KMS-11 (cell line): Measurements from ENCODE around the gene CAMK2D.
"Not testable (repeated sequence)": the region's sequence is repeated elsewhere in the genome, so short reads cannot be mapped to it uniquely, and the experiment has no call there.

Experiments used
- H2AFZ ChIP-seq: fragments of 200-600 bp; sonication (generic); 2 replicates; pipeline ENCODE4 v1.6.1; 2016; ENCODE audit warnings: antibody characterized with exemption, mixed run types, low read depth
- H3K27ac ChIP-seq: fragments of 200-600 bp; sonication (generic); 2 replicates; pipeline ENCODE4 v1.6.1; 2016; ENCODE audit warnings: mild to moderate bottlenecking, mixed run types
- H3K27me3 ChIP-seq: fragments of 200-600 bp; sonication (generic); 2 replicates; pipeline ENCODE4 v1.6.1; 2017; ENCODE audit warnings: mild to moderate bottlenecking, low read depth, mixed run types, moderate library complexity; ENCODE audit not compliant: insufficient read depth
- H3K36me3 ChIP-seq: fragments of 200-600 bp; sonication (generic); 2 replicates; pipeline ENCODE4 v1.6.1; 2017; ENCODE audit warnings: mild to moderate bottlenecking, mixed run types; ENCODE audit not compliant: insufficient read depth
- H3K4me1 ChIP-seq: fragments of 200-600 bp; sonication (generic); 2 replicates; pipeline ENCODE4 v1.6.1; 2016; ENCODE audit warnings: mild to moderate bottlenecking, low read depth, mixed run types; ENCODE audit not compliant: poor library complexity, severe bottlenecking
- H3K4me2 ChIP-seq: fragments of 200-600 bp; sonication (generic); 2 replicates; pipeline ENCODE4 v1.7.0; 2016; ENCODE audit warnings: mild to moderate bottlenecking, mixed run types
- H3K4me3 ChIP-seq: fragments of 200-600 bp; sonication (generic); IDR thresholded peaks from 2 replicates; pipeline ENCODE4 v1.6.1; 2017; ENCODE audit warnings: low read depth, low read length, mixed read lengths; ENCODE audit not compliant: insufficient read depth
- H3K79me2 ChIP-seq: fragments of 200-600 bp; sonication (generic); 2 replicates; pipeline ENCODE4 v1.6.1; 2016; ENCODE audit warnings: low read depth, mixed run types; ENCODE audit not compliant: insufficient read depth
- H3K9ac ChIP-seq: fragments of 200-600 bp; sonication (generic); 2 replicates; pipeline ENCODE4 v1.6.1; 2016; ENCODE audit warnings: mild to moderate bottlenecking, mixed run types
- H4K20me1 ChIP-seq: fragments of 200-600 bp; sonication (generic); 2 replicates; pipeline ENCODE4 v1.6.1; 2016; ENCODE audit warnings: mild to moderate bottlenecking, mixed run types; ENCODE audit not compliant: insufficient read depth
- TF ChIP-seq, protein P1 (sequence below): fragments of 200-600 bp; sonication (generic); conservative IDR thresholded peaks from 2 replicates; pipeline ENCODE4 v1.6.1; 2017; ENCODE audit warnings: low read depth, mild to moderate bottlenecking, antibody characterized with exemption, low read length, moderate library complexity, mixed read lengths

CAMK2D gene

DNA sequence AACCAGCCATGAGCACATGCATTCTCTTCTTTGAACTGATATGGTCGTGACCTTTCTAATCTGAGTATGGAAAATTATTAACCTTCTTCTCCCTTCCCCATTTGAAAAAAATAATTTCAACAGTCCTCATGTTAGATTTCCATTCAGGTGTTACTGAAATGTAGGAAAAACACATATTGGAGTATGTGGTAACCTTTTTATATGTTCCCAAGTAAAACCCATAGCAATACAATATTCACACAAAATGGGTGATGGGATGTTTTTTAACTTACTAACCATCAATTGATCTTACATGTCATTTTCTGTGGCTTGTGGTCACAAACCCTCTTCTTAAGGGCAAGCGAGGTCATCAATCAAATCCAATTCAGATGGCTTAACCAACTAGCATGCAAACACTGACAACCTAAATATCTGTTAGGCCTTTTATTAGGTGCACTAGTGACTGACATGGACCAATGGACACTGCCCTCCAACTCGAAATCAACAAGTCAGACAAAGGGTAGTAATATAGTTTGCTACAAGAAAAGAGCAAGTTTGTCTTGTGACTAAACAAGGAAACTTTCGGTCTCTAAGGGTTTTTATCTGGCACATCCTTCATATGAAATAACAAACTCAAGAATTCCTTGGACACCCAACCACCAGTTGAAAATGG lies 74.3 kb downstream of the CAMK2D start:
- Histone ChIP-seq H3K9ac (no peak overlapping the region), H3K4me1 (peaks cover 68% of the 10 kb centered on the region), H3K36me3 (no peaks in the 10 kb centered on the region), H2AFZ (no peak overlapping the region), H3K79me2 (no peaks in the 10 kb centered on the region), H3K27ac (no peak overlapping the region), H4K20me1 (no peaks in the 10 kb centered on the region), H3K27me3 (no peaks in the 10 kb centered on the region), H3K4me2 (peak overlapping the region; percentile 70), H3K4me3 (no peak overlapping the region)
- TF ChIP-seq, protein P1, sequence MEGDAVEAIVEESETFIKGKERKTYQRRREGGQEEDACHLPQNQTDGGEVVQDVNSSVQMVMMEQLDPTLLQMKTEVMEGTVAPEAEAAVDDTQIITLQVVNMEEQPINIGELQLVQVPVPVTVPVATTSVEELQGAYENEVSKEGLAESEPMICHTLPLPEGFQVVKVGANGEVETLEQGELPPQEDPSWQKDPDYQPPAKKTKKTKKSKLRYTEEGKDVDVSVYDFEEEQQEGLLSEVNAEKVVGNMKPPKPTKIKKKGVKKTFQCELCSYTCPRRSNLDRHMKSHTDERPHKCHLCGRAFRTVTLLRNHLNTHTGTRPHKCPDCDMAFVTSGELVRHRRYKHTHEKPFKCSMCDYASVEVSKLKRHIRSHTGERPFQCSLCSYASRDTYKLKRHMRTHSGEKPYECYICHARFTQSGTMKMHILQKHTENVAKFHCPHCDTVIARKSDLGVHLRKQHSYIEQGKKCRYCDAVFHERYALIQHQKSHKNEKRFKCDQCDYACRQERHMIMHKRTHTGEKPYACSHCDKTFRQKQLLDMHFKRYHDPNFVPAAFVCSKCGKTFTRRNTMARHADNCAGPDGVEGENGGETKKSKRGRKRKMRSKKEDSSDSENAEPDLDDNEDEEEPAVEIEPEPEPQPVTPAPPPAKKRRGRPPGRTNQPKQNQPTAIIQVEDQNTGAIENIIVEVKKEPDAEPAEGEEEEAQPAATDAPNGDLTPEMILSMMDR, result no peak

DNA sequence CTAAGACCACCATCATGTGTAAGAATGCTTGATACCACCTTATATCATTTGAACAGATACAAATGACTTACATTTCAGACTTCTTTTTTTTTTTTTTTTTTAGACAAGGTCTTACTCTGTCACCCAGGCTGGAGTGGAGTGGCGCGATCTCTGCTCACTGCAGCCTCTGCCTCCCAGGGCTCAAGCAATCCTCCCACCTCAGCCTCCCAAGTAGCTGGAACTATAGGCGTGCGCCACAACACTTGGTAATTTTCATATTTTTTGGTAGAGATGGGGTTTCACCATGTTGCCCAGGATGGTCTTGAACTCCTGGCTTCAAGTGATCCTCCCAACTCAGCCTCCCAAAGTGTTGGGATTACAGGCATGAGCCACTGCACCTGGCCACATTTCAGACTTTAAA lies 76.4 kb downstream of the CAMK2D start:
- H3K4me3 ChIP-seq, H4K20me1 ChIP-seq, H3K27me3 ChIP-seq, H3K79me2 ChIP-seq, H3K36me3 ChIP-seq: not testable (repeated sequence)
- H3K9ac ChIP-seq, result peak overlapping the region; percentile 6; the same call in 1 of the 2 replicates
- peaks cover 74% of the 10 kb centered on the region for H3K4me1 ChIP-seq
- H3K4me2 ChIP-seq, result peak overlapping the region; percentile 64
- TF ChIP-seq, protein P1, result 0 out of 2 replicates have a peak, but pooled peaks have one; percentile 9
- H2AFZ ChIP-seq, result peak overlapping the region; percentile 64
- peak overlapping the region; percentile 81 for H3K27ac ChIP-seq

DNA sequence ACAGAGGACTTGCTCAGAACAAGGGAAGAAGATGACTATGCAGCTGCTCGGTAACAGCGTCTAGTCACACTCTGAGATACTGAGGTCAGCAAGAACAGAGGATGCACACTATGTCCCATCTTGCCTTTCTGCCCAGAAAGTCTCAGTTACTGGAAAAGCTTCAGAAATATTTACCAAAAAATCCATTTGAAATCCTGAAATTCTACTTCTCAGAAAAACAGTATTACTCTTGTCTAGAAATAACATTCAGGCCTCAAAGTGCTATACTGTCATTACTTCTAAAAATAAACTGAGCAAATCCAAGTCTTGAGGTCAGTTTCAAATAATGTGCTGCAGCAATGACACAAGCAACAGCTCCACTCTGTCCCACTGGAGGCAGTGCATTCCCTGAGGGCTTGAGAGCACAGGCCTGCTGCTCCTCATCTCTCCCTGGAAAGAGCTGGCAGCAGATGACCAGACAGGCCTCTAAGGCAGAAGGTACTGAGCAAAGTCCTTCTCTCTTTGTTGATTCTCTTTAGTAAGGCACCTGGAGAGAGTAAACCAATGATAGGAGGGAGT lies 76.9 kb downstream of the CAMK2D start:
- Histone ChIP-seq H3K36me3 (no peaks in the 10 kb centered on the region), H2AFZ (peak overlapping the region; percentile 64), H3K27me3 (no peaks in the 10 kb centered on the region), H4K20me1 (no peaks in the 10 kb centered on the region), H3K4me2 (peak overlapping the region; percentile 64), H3K4me3 (no peak overlapping the region), H3K9ac (peak overlapping the region; percentile 22; the same call in 1 of the 2 replicates), H3K79me2 (no peaks in the 10 kb centered on the region), H3K4me1 (peaks cover 74% of the 10 kb centered on the region), H3K27ac (peak overlapping the region; percentile 81)
- TF ChIP-seq, protein P1, result peak; percentile 42; the same call in 1 of the 2 replicates

DNA sequence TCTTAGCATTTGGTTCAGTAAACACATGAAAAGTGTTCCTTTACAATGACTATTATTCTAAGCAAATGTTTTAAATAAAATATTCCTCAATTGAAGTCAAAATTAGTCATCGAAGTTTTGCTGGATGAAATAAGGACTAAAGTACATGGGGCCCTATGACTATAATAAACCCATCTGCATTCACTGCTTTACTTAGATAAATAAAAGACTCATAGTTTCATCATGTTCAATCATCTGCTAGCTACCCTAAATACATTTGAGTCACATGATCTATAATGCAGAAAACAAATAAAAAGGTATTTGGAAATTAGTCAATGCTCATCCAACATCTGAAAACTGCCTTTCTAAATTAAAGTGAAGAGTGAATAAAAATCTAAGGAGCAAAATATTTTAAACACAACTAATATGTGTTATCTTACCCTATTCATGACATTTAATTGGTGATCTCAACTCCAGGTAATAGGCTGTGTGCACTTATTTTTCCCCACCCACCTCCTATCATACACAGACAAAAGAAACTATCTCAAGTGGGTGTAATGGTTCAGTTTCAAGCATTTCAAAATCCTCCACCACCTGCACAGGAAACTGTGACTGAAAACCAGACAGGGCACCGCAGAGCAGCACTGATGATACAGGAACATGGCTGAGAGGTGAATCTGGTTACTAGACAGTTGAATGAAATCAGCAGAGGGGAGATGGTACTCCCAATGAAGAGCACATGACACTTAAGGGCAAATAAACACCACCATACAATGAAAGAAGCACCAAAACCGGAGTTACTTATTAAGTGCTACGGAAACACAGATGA lies 78.6 kb downstream of the CAMK2D start:
- Histone ChIP-seq H3K27me3 (no peaks in the 10 kb centered on the region), H3K4me3 (no peak overlapping the region), H4K20me1 (no peaks in the 10 kb centered on the region), H3K4me2 (peak overlapping the region; percentile 64), H3K36me3 (no peaks in the 10 kb centered on the region), H3K27ac (peak overlapping the region; percentile 81), H3K9ac (peak overlapping the region; percentile 22; the same call in 1 of the 2 replicates), H2AFZ (0 out of 2 replicates have a peak overlapping the region, but pooled peaks have one; percentile 64), H3K79me2 (no peaks in the 10 kb centered on the region), H3K4me1 (peaks cover 64% of the 10 kb centered on the region)
- TF ChIP-seq, protein P1, result no peak
